ENCODE measurements around the gene RGS2. TPM values are rescaled to one million over a fixed set of nuclear protein-coding genes. Genes with fewer than 3 reads are reported as not detected.

RGS2 gene, protein sequence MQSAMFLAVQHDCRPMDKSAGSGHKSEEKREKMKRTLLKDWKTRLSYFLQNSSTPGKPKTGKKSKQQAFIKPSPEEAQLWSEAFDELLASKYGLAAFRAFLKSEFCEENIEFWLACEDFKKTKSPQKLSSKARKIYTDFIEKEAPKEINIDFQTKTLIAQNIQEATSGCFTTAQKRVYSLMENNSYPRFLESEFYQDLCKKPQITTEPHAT
- 17.1 TPM for total RNA-seq
- long read RNA-seq, transcript RGS2-201 (5 exons, 1,354 nt), result major isoform, 8 of 9 reads
- long read RNA-seq, partial matches to known transcripts, result 1 of 9 reads
- long read RNA-seq, other reads (novel, unspliced or antisense), result 0 of 9 reads

DNA sequence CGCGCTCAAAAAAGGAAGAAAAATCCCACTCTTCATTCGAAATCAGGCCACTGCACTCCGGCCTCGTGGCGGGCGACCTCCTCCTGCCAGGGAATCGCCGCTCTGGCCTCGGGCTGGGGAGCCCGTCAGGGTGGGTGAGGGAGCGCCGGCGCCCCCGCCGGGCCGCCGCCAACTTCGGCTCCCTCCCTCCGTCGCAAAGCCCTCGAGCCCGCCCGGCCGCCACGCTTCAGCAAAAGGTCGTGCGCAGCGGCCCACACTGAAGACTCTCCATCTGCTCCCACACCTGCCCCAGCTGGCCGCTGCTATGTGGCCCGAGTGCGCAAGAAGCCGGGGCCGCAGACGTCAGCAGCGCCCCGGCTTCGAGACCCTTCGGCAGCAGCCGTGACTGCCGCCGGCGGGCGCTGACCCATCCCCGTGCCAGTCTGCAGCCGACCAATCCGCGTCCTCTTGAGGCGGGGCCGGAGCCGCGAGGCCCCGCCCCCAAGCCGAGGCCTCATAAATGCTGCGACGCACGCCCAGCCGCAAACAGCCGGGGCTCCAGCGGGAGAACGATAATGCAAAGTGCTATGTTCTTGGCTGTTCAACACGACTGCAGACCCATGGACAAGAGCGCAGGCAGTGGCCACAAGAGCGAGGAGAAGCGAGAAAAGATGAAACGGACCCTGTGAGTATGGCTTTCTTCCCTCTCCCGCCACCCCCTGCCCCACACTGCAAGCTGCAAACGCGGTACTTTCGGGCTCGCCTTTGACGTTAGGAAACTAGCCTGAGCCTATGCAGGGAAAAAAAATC, at the start of gene RGS2:
RGS2 (plus strand) TSS at position 522 of the 789 bp plus-strand sequence; CDS start at position 555, 33 bp downstream.
- intact Hi-C loops (cut with micrococcal nuclease), result loop anchor here (5.0 to 10.0 kb wide), 3 partner anchors 209 to 321 kb away; partner anchors contain the start of gene CDC73
- DNase-seq, result peak; percentile 95
- peak; percentile 98 for ATAC-seq

DNA sequence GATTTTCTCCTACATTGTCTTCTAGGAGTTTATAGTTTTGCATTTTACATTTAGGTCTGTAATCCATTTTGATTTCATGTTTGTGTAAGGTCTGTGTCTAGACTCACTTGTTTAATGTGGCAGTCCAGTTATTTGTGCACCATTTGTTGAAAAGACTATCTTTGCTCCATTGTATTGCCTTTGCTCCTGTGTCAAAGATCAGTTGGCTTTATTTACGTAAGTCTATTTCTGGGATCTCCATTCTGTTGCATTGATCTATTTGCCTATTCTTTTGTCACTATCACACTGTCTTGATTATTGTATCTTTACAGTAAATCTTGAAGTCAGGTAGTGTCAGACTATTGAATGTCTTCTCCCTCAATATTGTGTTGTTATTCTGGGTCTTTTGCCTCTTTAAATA, 49.7 kb upstream of the RGS2 start:
- intact Hi-C loops (cut with micrococcal nuclease), result no loop called here
- ATAC-seq (no peak), DNase-seq (no peak)

DNA sequence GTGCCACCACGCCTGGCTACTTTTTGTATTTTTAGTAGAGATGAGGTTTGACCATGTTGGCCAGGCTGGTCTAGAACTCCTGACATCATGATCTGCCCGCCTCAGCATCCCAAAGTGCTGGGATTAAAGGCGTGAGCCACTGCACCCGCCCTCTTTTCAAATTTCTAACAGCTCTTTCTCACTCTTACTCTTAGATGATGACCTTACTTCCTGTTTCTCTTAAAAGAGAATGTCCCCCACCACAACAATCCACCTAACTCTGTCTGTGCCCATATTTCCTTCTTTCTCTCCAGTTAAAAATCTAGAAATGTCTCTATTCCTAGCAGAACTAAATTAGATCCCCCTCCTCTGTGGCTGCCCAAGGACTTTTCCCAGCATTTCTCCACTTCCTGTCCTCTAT, 46.6 kb upstream of the RGS2 start:
- intact Hi-C loops (cut with micrococcal nuclease), result no loop called here
- no peak for ATAC-seq
- no peak for DNase-seq

DNA sequence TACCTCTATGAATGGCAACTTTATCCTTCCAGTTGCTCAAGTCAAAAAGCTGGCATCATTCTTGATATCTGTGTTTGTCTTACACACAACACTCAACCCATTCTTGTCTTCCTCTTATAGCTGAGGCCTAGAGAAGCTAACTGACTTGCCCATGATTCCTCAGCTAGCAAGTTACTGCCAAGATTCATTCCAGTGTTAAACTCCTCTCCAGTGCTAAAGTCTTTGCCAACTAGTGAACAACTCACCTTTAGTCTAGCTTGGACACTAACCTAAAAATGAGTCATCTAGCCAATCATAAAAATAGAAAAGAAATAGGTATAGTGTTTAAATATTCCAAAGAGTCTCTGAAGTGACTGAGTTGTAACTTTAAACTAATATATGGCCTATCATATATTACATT, 45.6 kb upstream of the RGS2 start:
- intact Hi-C loops (cut with micrococcal nuclease), result no loop called here
- DNase-seq, result no peak
- peak; percentile 63 for ATAC-seq

DNA sequence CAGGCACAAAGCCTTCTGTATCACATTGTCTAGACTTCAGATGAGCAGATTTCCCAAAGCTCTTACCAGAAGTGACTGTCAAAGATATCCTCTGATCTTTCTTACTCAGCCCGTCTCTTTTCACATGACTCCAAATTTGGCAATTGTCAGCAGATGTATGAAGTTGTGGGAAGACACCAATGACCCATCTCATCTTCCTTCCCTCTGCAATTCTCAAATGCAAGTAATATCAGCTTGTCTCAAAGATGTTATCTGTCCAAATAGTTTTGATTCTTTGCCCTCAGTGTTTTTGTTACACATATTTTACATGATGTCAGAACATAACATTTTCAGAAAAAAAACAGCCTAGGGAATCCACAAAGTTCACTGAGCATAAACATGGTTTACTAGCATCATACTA, 45.1 kb upstream of the RGS2 start:
- intact Hi-C loops (cut with micrococcal nuclease), result no loop called here
- no peak for ATAC-seq
- DNase-seq, result no peak

DNA sequence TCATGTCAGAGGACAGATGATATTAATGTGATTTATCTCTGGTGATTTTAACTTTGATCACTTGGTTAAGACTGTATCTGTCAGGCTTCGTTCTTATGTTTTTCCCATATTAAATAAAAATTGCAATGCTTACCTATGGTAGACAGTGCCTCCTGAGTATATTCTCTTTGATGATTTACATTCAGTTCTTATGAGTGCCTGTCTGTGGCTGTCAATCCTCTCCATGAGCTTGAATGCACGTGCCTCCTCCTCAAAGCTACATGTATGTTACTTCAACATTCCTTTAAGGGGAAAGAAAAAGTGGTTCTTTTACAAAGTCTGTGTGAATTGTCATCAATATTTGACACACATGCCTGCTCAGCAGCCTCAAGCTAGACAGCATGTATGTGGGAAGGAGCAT, 44.2 kb upstream of the RGS2 start:
- DNase-seq (no peak), ATAC-seq (no peak)
- intact Hi-C loops (cut with micrococcal nuclease), result no loop called here

DNA sequence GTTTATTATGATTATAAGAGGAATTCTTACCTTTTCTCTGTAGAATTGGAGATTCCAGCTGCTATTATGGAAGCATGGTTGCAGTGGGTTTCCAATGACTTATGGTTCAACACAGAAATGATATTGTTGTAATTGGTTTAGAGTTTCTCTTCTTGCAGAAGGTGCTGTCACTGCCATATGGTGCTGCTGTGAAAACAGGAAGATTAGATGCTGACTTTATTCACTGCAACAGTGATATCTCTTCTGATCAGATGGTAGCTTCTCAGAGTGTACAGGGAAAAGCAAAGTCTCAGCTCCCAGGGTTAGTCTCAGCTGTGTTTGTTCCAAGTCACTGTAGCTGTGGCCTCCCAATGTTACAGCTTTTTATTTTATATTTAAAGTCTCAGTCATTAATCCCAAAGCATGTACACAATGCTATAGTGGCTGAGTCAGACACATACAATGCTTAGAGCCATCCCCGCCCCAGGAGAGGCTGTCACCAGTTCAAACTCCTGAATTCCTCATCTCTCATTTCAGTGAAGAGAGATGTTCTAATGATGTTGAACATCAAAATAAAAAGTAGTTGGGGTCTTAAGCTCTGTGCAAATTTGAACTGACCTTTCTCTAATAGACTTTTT, 42.7 kb upstream of the RGS2 start:
- ATAC-seq, result no peak
- intact Hi-C loops (cut with micrococcal nuclease), result no loop called here
- no peak for DNase-seq

DNA sequence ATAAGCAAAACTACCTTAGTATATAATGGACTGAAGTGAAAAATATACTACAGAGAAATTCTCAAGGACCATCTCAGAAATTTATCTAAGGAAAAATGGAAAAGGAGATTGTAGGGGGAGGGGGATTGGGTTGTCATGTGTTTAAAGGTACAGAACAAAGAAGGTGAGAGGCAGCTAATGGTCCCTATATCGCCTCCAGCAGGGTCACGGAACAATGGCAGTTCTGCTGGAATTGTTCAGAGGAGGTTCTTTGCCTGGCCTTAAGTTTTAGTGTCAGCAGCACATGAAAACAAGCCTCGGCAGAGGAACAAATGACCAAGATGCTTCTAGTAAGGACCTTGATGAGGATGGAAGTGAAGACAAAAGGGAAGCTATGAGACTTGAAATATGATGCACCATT, 42.0 kb upstream of the RGS2 start:
- intact Hi-C loops (cut with micrococcal nuclease), result no loop called here
- ATAC-seq (no peak), DNase-seq (no peak)

DNA sequence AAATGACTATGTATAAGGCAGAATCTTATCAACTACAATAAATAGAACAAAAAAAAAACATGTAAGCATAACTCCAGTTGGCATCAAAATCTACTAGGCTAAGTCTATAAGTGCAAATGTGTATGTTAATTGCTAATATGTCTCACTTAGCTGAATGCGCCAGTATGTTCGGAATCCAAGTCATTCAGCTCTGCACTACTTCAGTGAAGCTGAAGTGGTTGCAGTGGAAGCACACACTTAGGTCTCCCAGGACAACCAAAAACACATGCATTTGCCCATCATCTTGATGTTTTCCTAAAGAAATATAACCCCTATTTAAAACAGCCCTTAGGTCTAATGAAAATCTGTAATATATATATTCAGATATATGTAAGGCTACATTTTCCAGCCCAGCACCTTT, 41.0 kb upstream of the RGS2 start:
- intact Hi-C loops (cut with micrococcal nuclease), result no loop called here
- ATAC-seq, result peak; percentile 83

DNA sequence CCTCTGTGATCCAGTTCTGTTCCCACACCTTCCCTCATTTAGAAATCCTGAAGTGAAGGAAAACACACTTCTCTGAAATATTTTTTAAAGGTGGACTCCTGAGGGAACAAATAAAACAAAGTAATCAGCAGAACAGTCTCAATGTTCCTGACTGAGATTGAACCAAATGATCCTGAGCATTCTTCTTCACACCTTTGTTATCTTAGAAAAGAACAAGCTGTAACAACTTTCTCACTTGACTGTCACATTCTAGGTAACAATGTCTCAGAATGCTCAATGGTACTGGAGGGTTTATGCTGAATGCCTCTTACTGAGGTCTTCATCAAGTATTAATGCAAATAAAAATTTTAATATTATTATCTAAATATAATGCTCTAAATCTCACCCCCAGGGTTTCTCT, 40.4 kb upstream of the RGS2 start:
- no peak for DNase-seq
- intact Hi-C loops (cut with micrococcal nuclease), result no loop called here
- peak; percentile 28 for ATAC-seq

More for the DNA sequence above, 41.0 kb upstream of the RGS2 start:
- DNase-seq, result no peak

DNA sequence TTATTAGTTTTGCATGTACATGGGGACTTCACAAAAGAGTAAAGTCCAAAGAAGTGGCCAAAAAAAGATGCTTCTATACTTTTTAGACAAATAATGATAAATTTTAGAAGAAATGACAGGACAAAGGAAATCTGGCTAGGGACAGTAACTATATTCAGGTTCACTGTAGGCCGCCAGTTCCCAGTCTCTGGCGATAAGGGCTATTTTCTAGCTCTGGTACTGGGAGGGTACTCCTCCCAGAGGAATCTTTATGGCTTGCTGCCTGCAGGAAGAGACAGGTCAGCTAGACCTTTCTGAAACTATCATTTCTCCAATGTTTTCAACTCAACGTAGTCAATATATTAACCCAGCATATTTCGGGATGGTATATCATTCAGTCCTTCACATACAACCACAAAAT, 37.5 kb upstream of the RGS2 start:
- intact Hi-C loops (cut with micrococcal nuclease), result no loop called here
- DNase-seq (no peak), ATAC-seq (peak; percentile 57)

DNA sequence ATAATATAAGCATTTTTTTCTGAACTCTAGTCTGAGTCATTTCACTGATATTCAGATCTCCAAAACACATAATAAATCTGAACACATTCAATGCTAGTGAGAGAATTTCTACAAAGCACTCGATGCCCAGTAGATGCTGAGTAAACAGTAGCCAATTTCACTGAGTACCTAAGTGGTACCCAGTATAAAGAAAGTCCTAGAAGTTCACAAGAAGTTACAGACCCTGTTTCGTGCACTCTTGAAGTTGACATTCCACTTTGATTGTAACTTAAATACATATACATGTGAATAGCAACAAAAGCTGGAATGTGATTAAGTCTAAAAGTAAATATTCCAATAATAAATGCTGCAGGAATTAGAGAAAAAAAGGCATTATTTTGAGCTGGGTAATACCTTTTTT, 33.2 kb upstream of the RGS2 start:
- DNase-seq (no peak), ATAC-seq (no peak)
- intact Hi-C loops (cut with micrococcal nuclease), result no loop called here

DNA sequence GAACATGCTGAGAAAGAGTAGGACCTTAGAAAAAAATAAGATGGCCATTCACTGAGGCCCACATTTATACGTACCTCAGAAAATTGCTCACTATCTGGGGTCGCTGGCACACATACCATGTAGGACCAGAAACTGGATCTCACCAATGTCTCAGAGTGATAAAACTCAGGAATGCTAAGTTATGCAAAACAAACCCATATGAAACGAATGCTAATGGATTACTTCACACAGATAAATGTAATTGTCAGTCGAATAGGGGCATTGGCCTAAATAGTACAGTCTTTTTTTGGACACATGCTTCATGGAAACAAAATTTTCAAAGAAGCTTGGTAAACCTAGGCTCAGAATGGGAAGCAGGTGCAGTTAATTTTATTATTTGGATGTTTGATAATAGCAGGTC, 32.6 kb upstream of the RGS2 start:
- DNase-seq (no peak), ATAC-seq (no peak)
- intact Hi-C loops (cut with micrococcal nuclease), result no loop called here

DNA sequence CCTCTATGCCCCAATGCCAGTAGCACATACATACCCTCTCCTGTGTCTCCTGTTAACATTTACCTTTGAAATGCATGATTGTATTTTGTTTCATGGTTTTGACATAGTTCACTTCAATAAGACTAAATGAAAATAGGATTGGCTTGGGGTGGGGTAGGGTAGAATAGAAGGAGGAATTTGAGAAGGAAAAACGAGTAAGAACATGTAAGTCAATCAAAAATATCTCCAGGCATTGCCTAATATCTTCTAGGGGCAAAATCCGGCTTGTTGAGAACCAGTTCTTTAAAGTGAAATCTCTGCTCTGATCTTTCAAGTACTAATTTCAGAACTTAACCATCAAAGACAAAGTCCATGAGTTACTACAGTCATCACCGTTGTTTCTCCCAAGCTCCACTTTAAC, 31.8 kb upstream of the RGS2 start:
- no peak for ATAC-seq
- intact Hi-C loops (cut with micrococcal nuclease), result no loop called here
- no peak for DNase-seq

DNA sequence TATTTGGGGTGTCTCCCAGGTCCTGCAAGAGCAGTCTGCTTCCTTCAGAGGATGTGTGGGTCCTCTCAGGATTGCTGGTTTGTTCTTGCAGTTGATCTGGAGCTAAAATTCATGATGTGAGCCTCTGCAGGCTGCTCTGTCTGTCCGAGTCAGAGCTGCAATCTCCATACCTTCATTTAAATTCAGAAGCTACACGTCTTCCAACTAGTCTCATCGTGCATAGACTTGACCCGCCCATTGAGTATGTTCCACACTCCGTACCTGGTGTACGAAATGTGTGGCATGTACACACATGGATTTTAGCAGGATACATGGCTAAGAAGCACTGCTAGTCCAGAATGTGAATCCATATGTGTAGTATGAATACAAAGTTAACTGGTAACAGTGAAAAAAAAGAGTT, 25.0 kb upstream of the RGS2 start:
- ATAC-seq, result no peak
- no peak for DNase-seq
- intact Hi-C loops (cut with micrococcal nuclease), result no loop called here

DNA sequence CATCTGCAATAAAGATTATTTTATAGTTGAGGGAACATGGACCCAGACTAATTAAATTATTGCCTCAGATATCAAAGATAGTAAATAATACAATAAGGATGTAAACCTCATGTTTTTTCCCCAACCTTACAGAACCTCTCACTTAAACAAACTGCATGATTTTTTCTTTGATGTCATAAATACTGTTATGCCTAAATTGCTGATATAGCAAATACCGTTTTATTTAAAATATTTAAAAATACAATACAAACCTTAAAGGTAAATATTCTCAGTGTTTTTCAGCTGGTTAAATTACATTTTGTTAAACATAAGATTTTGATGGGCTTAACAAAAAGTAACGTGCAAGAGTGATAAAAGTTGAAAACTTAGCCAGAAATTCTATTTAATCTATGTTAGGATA, 24.4 kb upstream of the RGS2 start:
- no peak for ATAC-seq
- intact Hi-C loops (cut with micrococcal nuclease), result no loop called here

DNA sequence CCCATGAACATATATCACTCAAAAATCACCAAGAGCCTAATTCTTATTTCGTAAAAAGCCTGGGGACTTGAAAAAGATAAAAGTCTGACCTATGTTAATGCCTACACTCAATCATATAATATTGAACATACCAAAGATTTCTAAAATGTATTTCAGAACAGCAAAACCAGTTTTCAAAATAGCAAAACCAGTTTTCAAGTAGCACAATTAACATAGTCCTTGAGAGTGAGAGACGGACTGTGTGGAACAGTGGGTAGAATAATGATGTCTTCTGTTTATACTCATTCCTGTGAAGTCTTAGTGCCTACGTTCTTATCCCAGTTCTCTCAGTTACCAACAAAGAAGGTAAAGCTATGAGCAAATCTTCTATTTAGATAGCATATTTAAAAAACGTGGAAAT, 22.3 kb upstream of the RGS2 start:
- no peak for DNase-seq
- intact Hi-C loops (cut with micrococcal nuclease), result no loop called here
- ATAC-seq, result no peak

More for the DNA sequence above, 24.4 kb upstream of the RGS2 start:
- no peak for DNase-seq

DNA sequence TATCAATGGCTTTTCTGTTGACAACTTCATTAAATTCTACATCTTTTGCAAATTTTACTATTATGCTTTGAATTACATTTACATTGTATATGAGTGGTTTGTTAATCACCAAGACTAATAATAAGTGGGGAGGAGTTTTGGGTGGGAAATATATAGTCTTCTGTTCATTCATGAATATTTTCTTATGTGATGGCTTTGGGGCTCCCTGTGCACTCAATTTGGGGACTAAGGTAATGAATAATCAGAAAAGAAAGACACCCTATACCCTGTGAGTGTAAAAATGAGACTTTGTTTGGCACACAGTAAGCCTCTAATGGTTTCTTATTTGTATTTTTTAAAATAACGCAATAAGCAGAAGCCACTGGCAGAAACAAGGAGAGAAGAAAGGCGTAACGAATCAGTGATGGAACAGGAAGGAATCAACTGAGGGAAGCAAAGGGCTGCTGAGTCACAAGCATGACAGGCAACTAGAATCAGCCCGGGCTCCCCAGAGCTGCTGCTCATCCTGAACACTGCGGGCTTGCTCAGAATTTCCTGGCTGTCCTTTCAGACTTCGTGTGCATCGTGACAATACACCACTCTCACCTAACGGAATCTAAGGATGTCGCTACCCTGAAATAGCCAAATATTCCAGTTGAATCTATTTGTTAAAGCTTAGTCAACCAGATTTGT, 20.8 kb upstream of the RGS2 start:
- ATAC-seq, result peak; percentile 78

DNA sequence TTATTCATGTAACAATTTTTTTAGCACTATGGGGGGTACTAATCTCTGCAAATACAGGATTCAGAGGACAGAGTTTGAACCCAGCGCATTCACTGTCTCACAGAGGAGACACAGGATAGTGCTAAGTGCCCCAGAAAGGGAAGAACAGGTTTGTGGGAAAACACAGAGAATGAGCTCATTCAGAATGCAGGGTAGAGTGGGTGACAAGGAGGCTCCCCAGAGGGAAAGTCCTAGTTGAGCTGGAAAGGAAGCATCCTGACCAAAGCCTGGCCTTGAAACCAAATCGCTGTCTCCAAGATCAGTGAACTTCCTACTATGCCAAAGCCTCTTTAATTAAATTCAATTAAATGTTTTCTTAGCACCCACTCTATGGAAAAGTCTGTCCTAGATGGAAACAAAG, 19.0 kb upstream of the RGS2 start:
- ATAC-seq (no peak), DNase-seq (no peak)
- intact Hi-C loops (cut with micrococcal nuclease), result no loop called here

More for the DNA sequence above, 20.8 kb upstream of the RGS2 start:
- peak; percentile 41 for DNase-seq
- intact Hi-C loops (cut with micrococcal nuclease), result no loop called here

DNA sequence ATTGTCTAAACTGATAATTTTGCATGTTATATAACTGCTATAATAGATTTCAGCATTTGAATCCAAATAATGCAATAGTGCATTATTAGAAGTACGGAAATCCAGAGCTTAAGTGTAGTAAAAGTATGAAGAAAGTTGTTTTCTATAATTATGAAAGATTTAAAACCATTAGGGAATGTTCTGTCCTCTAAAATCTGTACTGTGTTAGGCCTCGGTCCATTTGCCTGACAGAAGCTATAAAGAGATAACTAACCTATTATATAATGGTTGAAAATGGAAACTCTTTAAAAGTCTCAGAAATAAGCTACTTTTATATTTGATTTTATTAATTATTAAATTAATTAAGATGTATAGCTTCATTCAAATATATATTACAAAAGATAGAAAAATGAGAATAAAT, 16.2 kb upstream of the RGS2 start:
- ATAC-seq (no peak), DNase-seq (no peak)
- intact Hi-C loops (cut with micrococcal nuclease), result no loop called here
